ENCODE data around the gene RNF125. TPM values are rescaled to one million over a fixed set of nuclear protein-coding genes. Genes with fewer than 3 reads are reported as not detected.

RNF125 gene
- total RNA-seq, 1 experiment from 2014 or later: 0.61 TPM

- Histone ChIP-seq H3K36me3 (ENCODE audit: control insufficient read depth, insufficient read depth, low read length) (no peaks in the 10 kb centered on the region), H3K9me3 (no peaks in the 10 kb centered on the region), H3K4me3 (ENCODE audit: low read depth, low read length) (no peak overlapping the region), H3K4me1 (no peaks in the 10 kb centered on the region), H3K27me3 (replicated peaks; ENCODE audit: control insufficient read depth, insufficient read depth, low read length) (no peaks in the 10 kb centered on the region)
- DNase-seq: no peak
- intact Hi-C loops (cut with micrococcal nuclease; ENCODE audit: unreplicated experiment): no loop called here
- ChIA-PET POLR2A (no interaction called here), CTCF (no interaction called here)
- Mint-ChIP-seq H3K4me3 (ENCODE audit: unreplicated experiment) (no peak overlapping the region), H3K4me1 (ENCODE audit: low read depth, unreplicated experiment) (no peaks in the 10 kb centered on the region), H3K27me3 (ENCODE audit: insufficient read depth, unreplicated experiment) (no peaks in the 10 kb centered on the region), H3K9me3 (ENCODE audit: unreplicated experiment) (no peaks in the 10 kb centered on the region), H3K36me3 (ENCODE audit: insufficient read depth, unreplicated experiment) (no peaks in the 10 kb centered on the region), H3K27ac (ENCODE audit: unreplicated experiment) (no peak overlapping the region)
- BruUV-seq (replicated peaks): no TSS peak
- TF ChIP-seq CTCF (IDR thresholded peaks at IDR 0.05; ENCODE audit: insufficient read depth in 1 of 2, low read depth in 1 of 2, low read length in 1 of 2, severe bottlenecking in 1 of 2, unreplicated experiment in 1 of 2): no peak
These were observed 10.9 kb downstream of the RNF125 start for GRCh38 chr18:32029558-32029957.

- no peaks in the 10 kb centered on the region for H3K4me1 ChIP-seq
- H3K9me3 ChIP-seq: no peaks in the 10 kb centered on the region
- intact Hi-C loops (cut with micrococcal nuclease; ENCODE audit: unreplicated experiment): no loop called here
- Mint-ChIP-seq H3K27me3 (ENCODE audit: insufficient read depth, unreplicated experiment) (no peaks in the 10 kb centered on the region), H3K27ac (ENCODE audit: unreplicated experiment) (no peak overlapping the region), H3K4me1 (ENCODE audit: low read depth, unreplicated experiment) (no peaks in the 10 kb centered on the region), H3K4me3 (ENCODE audit: unreplicated experiment) (no peak overlapping the region), H3K9me3 (ENCODE audit: unreplicated experiment) (no peaks in the 10 kb centered on the region), H3K36me3 (ENCODE audit: insufficient read depth, unreplicated experiment) (no peaks in the 10 kb centered on the region)
- DNase-seq: no peak
- no peak for TF ChIP-seq CTCF (IDR thresholded peaks at IDR 0.05; ENCODE audit: insufficient read depth in 1 of 2, low read depth in 1 of 2, low read length in 1 of 2, severe bottlenecking in 1 of 2, unreplicated experiment in 1 of 2)
- no peak overlapping the region for H3K4me3 ChIP-seq (ENCODE audit: low read depth, low read length)
- no peaks in the 10 kb centered on the region for H3K36me3 ChIP-seq (ENCODE audit: control insufficient read depth, insufficient read depth, low read length)
- H3K27me3 ChIP-seq (replicated peaks; ENCODE audit: control insufficient read depth, insufficient read depth, low read length): no peaks in the 10 kb centered on the region
- BruUV-seq (replicated peaks): no TSS peak
- CTCF ChIA-PET: no interaction called here
- POLR2A ChIA-PET: no interaction called here
These were observed 14.0 kb downstream of the RNF125 start for GRCh38 chr18:32032609-32033008.

- no TSS peak for BruUV-seq (replicated peaks)
- CTCF ChIA-PET: no interaction called here
- no peaks in the 10 kb centered on the region for H3K36me3 Mint-ChIP-seq (ENCODE audit: insufficient read depth, unreplicated experiment)
- POLR2A ChIA-PET: interaction anchor here (0.6 kb wide), 1 partner anchor 626 kb away, joined by 4 read pairs; no protein-coding TSS in a partner anchor
- intact Hi-C loops (cut with micrococcal nuclease; ENCODE audit: unreplicated experiment): no loop called here
- no peaks in the 10 kb centered on the region for H3K4me1 Mint-ChIP-seq (ENCODE audit: low read depth, unreplicated experiment)
- H3K9me3 Mint-ChIP-seq (ENCODE audit: unreplicated experiment): no peaks in the 10 kb centered on the region
- no peaks in the 10 kb centered on the region for H3K27me3 Mint-ChIP-seq (ENCODE audit: insufficient read depth, unreplicated experiment)
- Histone ChIP-seq H3K9me3 (no peaks in the 10 kb centered on the region), H3K4me3 (ENCODE audit: low read depth, low read length) (no peak overlapping the region), H3K27me3 (replicated peaks; ENCODE audit: control insufficient read depth, insufficient read depth, low read length) (no peaks in the 10 kb centered on the region), H3K36me3 (ENCODE audit: control insufficient read depth, insufficient read depth, low read length) (no peaks in the 10 kb centered on the region), H3K4me1 (no peaks in the 10 kb centered on the region)
- no peak for DNase-seq
- TF ChIP-seq CTCF (IDR thresholded peaks at IDR 0.05; ENCODE audit: insufficient read depth in 1 of 2, low read depth in 1 of 2, low read length in 1 of 2, severe bottlenecking in 1 of 2, unreplicated experiment in 1 of 2): no peak
- H3K4me3 Mint-ChIP-seq (ENCODE audit: unreplicated experiment): no peak overlapping the region
- H3K27ac Mint-ChIP-seq (ENCODE audit: unreplicated experiment): no peak overlapping the region
These were observed 18.0 kb downstream of the RNF125 start for GRCh38 chr18:32036506-32037180.
